Loucy (cell line): ENCODE results near the gene RET.

Experiments used
- H2AFZ ChIP-seq: fragments of 200-600 bp; sonication (generic); 2 replicates; pipeline ENCODE4 v1.6.0; 2016; ENCODE audit warnings: antibody characterized with exemption, mild to moderate bottlenecking, low read length, moderate library complexity
- H3F3A ChIP-seq: fragments of 200-600 bp; 2 replicates; pipeline ENCODE4 v1.6.0; 2016; ENCODE audit warnings: antibody characterized with exemption, low read depth, mild to moderate bottlenecking
- H3K27me3 ChIP-seq: fragments of 200-600 bp; sonication (generic); 2 replicates; pipeline ENCODE4 v1.6.1; 2014; ENCODE audit warnings: low read length, mild to moderate bottlenecking; ENCODE audit not compliant: insufficient read depth, poor library complexity, severe bottlenecking
- H3K36me3 ChIP-seq: fragments of 200-600 bp; sonication (generic); 2 replicates; pipeline ENCODE4 v1.6.1; 2016; ENCODE audit warnings: low read length; ENCODE audit not compliant: insufficient read depth
- H3K4me1 ChIP-seq: fragments of 200-600 bp; sonication (generic); 2 replicates; pipeline ENCODE4 v1.5.1; 2014; ENCODE audit warnings: low read length, mild to moderate bottlenecking; ENCODE audit not compliant: insufficient read depth, poor library complexity, severe bottlenecking
- H3K4me2 ChIP-seq: fragments of 200-600 bp; sonication (generic); 2 replicates; pipeline ENCODE4 v1.6.0; 2014; ENCODE audit warnings: antibody characterized with exemption, low read length, low read depth, mild to moderate bottlenecking; ENCODE audit not compliant: poor library complexity, severe bottlenecking
- H3K4me3 ChIP-seq: fragments of 200-600 bp; sonication (generic); 2 replicates; pipeline ENCODE4 v1.5.1; 2014; ENCODE audit warnings: low read length, mild to moderate bottlenecking, mixed read lengths; ENCODE audit not compliant: poor library complexity, severe bottlenecking
- H3K79me2 ChIP-seq: fragments of 200-600 bp; sonication (generic); 2 replicates; pipeline ENCODE4 v1.6.1; 2014; ENCODE audit warnings: low read length; ENCODE audit not compliant: insufficient read depth
- H3K9ac ChIP-seq: fragments of 200-600 bp; sonication (generic); 2 replicates; pipeline ENCODE4 v1.6.0; 2014; ENCODE audit warnings: mild to moderate bottlenecking, low read depth, low read length, moderate library complexity; ENCODE audit not compliant: poor library complexity, severe bottlenecking
- H3K9me2 ChIP-seq: fragments of 200-600 bp; sonication (generic); replicated peaks from 2 replicates; pipeline ENCODE4 v1.6.1; 2016; ENCODE audit warnings: low read depth, low read length, mixed read lengths
- H3K9me3 ChIP-seq: fragments of 200-600 bp; sonication (generic); 2 replicates; pipeline ENCODE4 v1.6.1; 2014; ENCODE audit warnings: mild to moderate bottlenecking, antibody characterized with exemption, low read length, low read depth; ENCODE audit not compliant: insufficient read depth
- H4K20me1 ChIP-seq: fragments of 200-600 bp; sonication (generic); 2 replicates; pipeline ENCODE4 v1.6.0; 2014; ENCODE audit warnings: antibody characterized with exemption, low read length, mild to moderate bottlenecking; ENCODE audit not compliant: insufficient read depth, poor library complexity, severe bottlenecking
- EZH2phosphoT487 ChIP-seq: fragments of 200-600 bp; IDR thresholded peaks from 2 replicates; pipeline ENCODE4 v1.6.1; 2018; ENCODE audit warnings: antibody characterized with exemption, mild to moderate bottlenecking, moderate library complexity, borderline replicate concordance
- TF ChIP-seq, protein P1 (sequence below): fragments of 200-600 bp; sonication (generic); conservative IDR thresholded peaks from 2 replicates; pipeline ENCODE4 v1.5.1; 2014; ENCODE audit warnings: mild to moderate bottlenecking, antibody characterized with exemption, low read length

Gene RET

GRCh38 chr10:43090188-43090587, 13.3 kb downstream of the RET start:
- Histone ChIP-seq H3K4me3 (no peak overlapping the region), H3F3A (no peaks in the 10 kb centered on the region), H3K4me1 (peaks cover 10% of the 10 kb centered on the region), H3K9ac (no peak overlapping the region), H3K36me3 (no peaks in the 10 kb centered on the region), H3K9me2 (no peaks in the 10 kb centered on the region), H3K4me2 (no peak overlapping the region), H3K27me3 (no peaks in the 10 kb centered on the region), H3K79me2 (no peaks in the 10 kb centered on the region), H3K9me3 (no peaks in the 10 kb centered on the region), H2AFZ (no peak overlapping the region), H4K20me1 (no peaks in the 10 kb centered on the region)
- no peak for TF ChIP-seq EZH2phosphoT487
- TF ChIP-seq, protein P1, sequence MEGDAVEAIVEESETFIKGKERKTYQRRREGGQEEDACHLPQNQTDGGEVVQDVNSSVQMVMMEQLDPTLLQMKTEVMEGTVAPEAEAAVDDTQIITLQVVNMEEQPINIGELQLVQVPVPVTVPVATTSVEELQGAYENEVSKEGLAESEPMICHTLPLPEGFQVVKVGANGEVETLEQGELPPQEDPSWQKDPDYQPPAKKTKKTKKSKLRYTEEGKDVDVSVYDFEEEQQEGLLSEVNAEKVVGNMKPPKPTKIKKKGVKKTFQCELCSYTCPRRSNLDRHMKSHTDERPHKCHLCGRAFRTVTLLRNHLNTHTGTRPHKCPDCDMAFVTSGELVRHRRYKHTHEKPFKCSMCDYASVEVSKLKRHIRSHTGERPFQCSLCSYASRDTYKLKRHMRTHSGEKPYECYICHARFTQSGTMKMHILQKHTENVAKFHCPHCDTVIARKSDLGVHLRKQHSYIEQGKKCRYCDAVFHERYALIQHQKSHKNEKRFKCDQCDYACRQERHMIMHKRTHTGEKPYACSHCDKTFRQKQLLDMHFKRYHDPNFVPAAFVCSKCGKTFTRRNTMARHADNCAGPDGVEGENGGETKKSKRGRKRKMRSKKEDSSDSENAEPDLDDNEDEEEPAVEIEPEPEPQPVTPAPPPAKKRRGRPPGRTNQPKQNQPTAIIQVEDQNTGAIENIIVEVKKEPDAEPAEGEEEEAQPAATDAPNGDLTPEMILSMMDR = no peak

DNA sequence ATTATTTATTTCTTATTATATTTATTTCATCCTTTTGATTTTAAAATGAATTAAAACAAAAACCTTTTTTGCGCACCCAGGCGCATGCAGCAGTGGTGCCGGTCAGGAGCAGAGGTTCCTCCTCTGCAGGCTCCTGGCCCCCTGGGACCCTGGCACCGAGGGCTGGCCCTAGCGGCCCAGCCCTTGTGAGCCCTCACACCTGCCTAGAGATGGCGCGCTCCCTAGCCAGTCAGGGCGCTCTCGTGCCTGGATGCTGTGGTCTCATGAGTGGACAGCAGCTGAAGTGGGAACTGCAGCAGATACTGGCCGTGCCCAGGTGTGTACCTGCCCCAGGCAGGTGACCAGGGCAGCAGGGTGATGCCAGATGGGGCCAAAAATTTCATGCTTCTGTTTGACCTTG, 13.8 kb downstream of the RET start:
- no peaks in the 10 kb centered on the region for H3K9me2 ChIP-seq
- H3F3A ChIP-seq = no peaks in the 10 kb centered on the region
- H4K20me1 ChIP-seq = no peaks in the 10 kb centered on the region
- H3K4me2 ChIP-seq = no peak overlapping the region
- H3K9me3 ChIP-seq = no peaks in the 10 kb centered on the region
- peaks cover 10% of the 10 kb centered on the region for H3K4me1 ChIP-seq
- TF ChIP-seq, protein P1 = no peak
- TF ChIP-seq EZH2phosphoT487 = no peak
- no peak overlapping the region for H3K4me3 ChIP-seq
- H3K79me2 ChIP-seq = no peaks in the 10 kb centered on the region
- H2AFZ ChIP-seq = no peak overlapping the region
- no peak overlapping the region for H3K9ac ChIP-seq
- H3K27me3 ChIP-seq = no peaks in the 10 kb centered on the region
- no peaks in the 10 kb centered on the region for H3K36me3 ChIP-seq

GRCh38 chr10:43091846-43092245, 15.0 kb downstream of the RET start:
- Histone ChIP-seq H3K4me3 (no peak overlapping the region), H3K36me3 (no peaks in the 10 kb centered on the region), H3K9ac (no peak overlapping the region), H3K79me2 (no peaks in the 10 kb centered on the region), H4K20me1 (no peaks in the 10 kb centered on the region), H3K9me2 (no peaks in the 10 kb centered on the region), H3F3A (no peaks in the 10 kb centered on the region), H3K27me3 (no peaks in the 10 kb centered on the region), H3K4me1 (peaks cover 10% of the 10 kb centered on the region), H3K4me2 (no peak overlapping the region), H3K9me3 (no peaks in the 10 kb centered on the region), H2AFZ (no peak overlapping the region)
- TF ChIP-seq, protein P1 = no peak
- no peak for TF ChIP-seq EZH2phosphoT487
